PFSK-1 (cell line): ENCODE results near the gene UNC13C.
A peak's percentile ranks its signal among the peaks of the same experiment; 100 is the strongest.

Experiments
- FOXP2 ChIP-seq: optimal IDR thresholded peaks from 2 replicates; pipeline ENCODE3; 2011; ENCODE audit warnings: borderline replicate concordance, control low read depth, inconsistent platforms; ENCODE audit not compliant: insufficient read depth; ENCODE audit errors: extremely low read length, extremely low read depth
- POLR2AphosphoS5 ChIP-seq: IDR thresholded peaks from 2 replicates; pipeline ENCODE4 v1.6.1; 2012; ENCODE audit warnings: low read depth, mild to moderate bottlenecking, control low read depth, low read length, moderate library complexity
- REST ChIP-seq, 2 experiments: IDR thresholded peaks; 2 replicates each; pipeline versions ENCODE4 v1.6.1 to v1.8.0; 2011 to 2012; ENCODE audit warnings: low read depth in 2 of 2, low read length in 2 of 2, control low read depth in 1 of 2, inconsistent platforms in 1 of 2, mild to moderate bottlenecking in 1 of 2, moderate library complexity in 1 of 2; ENCODE audit not compliant: insufficient read depth in 1 of 2
- SIN3A ChIP-seq: IDR thresholded peaks from 2 replicates; pipeline ENCODE4 v1.6.1; 2012; ENCODE audit warnings: mild to moderate bottlenecking, low read length, moderate library complexity, borderline replicate concordance; ENCODE audit not compliant: insufficient read depth
- TAF1 ChIP-seq: IDR thresholded peaks from 2 replicates; pipeline ENCODE4 v1.6.1; 2012; ENCODE audit warnings: low read length, control low read depth, borderline replicate concordance; ENCODE audit not compliant: insufficient read depth

UNC13C gene

DNA sequence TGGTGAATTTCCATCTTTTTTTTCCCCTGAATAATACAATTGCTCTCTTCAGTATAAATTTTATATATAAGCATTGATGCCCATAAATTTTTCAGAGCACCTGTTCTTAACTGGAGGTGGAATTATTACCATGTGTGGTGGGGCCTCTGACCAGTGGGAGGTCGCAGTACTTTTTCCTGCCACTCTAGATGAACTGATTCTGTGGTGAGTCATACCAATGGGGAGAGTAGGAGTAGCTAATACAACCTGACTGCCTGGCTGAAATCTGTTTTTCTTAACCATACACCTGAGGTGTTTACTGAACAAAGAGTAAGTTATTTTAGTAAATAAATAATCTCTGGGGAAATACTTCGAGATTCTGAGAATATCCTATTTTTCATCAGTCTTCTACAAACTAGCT, 67.2 kb downstream of the UNC13C start:
- TF ChIP-seq REST (IDR thresholded peaks at IDR 0.05; ENCODE audit: insufficient read depth in 1 of 2, low read depth in 2 of 2, low read length in 2 of 2), result no peak

DNA sequence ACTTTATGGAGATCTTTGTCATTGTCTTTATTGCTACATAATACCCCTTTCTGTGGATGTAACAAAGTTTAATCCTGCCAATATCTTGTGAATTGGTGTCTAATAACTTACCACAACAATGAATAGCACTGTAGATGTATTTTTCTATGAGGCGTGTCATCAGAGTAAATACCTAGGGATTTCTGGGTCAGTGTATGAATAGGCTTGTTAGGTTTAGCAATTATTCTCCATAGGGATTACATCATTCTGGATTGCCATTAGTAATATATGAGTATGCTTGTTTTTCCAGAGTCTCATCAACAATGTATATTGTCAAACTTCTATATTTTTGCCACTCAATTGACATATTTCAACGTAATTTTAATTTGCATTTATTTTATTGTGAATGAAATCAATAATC, 67.9 kb downstream of the UNC13C start:
- TF ChIP-seq FOXP2, result no peak
- no peak for TF ChIP-seq POLR2AphosphoS5
- TF ChIP-seq REST (IDR thresholded peaks at IDR 0.05; ENCODE audit: insufficient read depth in 1 of 2, low read depth in 2 of 2, low read length in 2 of 2), result no peak

DNA sequence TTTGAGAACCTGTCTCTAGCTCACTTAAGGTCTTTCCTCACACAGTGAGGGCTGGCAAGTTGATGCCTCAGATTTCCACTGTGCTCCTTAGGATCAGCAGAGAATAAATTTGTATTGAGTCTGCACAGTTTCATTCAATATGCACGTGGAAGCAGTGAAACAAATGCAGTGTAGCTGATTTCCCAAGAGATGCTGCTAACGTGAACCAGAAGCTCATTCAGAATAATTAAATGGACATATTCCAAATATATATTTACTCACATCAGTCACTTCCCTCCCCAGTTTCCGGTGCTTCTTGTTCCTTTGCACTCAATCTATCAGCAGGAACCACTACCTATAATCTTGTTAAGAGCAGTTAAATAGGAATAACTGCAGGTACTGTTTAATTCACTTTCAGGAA, 86.1 kb downstream of the UNC13C start:
- TF ChIP-seq SIN3A (peak; percentile 68; the same call in 1 of the 2 replicates), REST (IDR thresholded peaks at IDR 0.05; ENCODE audit: insufficient read depth in 1 of 2, low read depth in 2 of 2, low read length in 2 of 2) (no peak)

DNA sequence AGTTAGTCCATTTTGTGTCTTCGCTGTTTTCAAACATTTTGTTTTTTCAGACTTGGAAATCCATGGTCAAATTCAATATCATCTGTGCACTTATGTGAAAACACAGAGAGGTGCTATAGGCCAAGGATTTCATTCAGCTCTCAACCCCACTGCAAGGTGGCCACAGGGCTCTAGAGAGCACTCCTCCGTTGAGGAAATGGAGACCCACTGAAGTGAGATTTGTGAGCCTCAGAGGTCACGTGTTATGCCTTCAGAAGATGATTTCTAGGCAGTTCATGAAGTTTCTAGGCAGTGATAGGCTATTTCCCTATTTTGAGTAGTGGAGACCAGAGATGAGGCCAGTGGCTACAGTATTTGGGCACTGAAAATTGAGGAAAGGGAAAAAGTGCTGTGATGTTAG, 88.2 kb downstream of the UNC13C start:
- TF ChIP-seq SIN3A, result no peak
- TF ChIP-seq FOXP2, result no peak
- no peak for TF ChIP-seq POLR2AphosphoS5
- no peak for TF ChIP-seq TAF1
- TF ChIP-seq REST (IDR thresholded peaks at IDR 0.05; ENCODE audit: insufficient read depth in 1 of 2, low read depth in 2 of 2, low read length in 2 of 2), result no peak

GRCh38 chr15:54082836-54083492, 104.7 kb downstream of the UNC13C start:
- no peak for TF ChIP-seq REST (IDR thresholded peaks at IDR 0.05; ENCODE audit: insufficient read depth in 1 of 2, low read depth in 2 of 2, low read length in 2 of 2)
